Endothelial cell of umbilical vein (primary cell): ENCODE data around the gene ZNF614. TPM values are rescaled to one million over a fixed set of nuclear protein-coding genes. Genes with fewer than 3 reads are reported as not detected.
"Not testable (repeated sequence)": the region's sequence is repeated elsewhere in the genome, so short reads cannot be mapped to it uniquely, and the experiment has no call there.

ENCODE experiments used
- BruUV-seq: library from RNA; stranded (reverse); fragments of 400-500 nt; replicated peaks from 2 replicates; lab custom pipeline; 2021; lab: Mats Ljungman, UMichigan
- CTCF ChIA-PET: fragments of 300-600, 350-600 bp; sonication (Branson Sonifier 250); formaldehyde crosslinking; loops from one replicate; lab custom pipeline; 2021; ENCODE audit warnings: antibody characterized with exemption, inconsistent platforms; lab: Charles Lee
- POLR2A ChIA-PET: fragments of 300-600, 350-600 bp; sonication (Branson Sonifier 250); formaldehyde crosslinking; loops from one replicate; lab custom pipeline; 2021; ENCODE audit warnings: antibody characterized with exemption, inconsistent platforms; lab: Charles Lee
- DNase-seq: peaks from one replicate; pipeline ENCODE4 v3.0.0-alpha.2; 2011; ENCODE audit warnings: low read depth, low spot score
- FAIRE-seq: peaks from 2 replicates; lab custom pipeline; 2011; peaks lifted over from hg19 to GRCh38; lab: Jason Lieb, UNC
- H2AFZ ChIP-seq: 2 replicates; pipeline ENCODE4 v1.6.0; 2012; ENCODE audit warnings: low read depth, low read length, control low read depth, inconsistent platforms
- H3K27ac ChIP-seq: 2 replicates; pipeline ENCODE4 v1.5.1; 2011; ENCODE audit warnings: low read depth, mild to moderate bottlenecking, control low read depth, low read length, moderate library complexity; ENCODE audit not compliant: insufficient read depth
- H3K27me3 ChIP-seq, 2 experiments: 2 replicates each; pipeline versions ENCODE4 v1.6.0 to v1.6.1; 2011; ENCODE audit warnings: low read length in 2 of 2, mixed read lengths in 1 of 2; ENCODE audit not compliant: control insufficient read depth in 2 of 2, insufficient read depth in 2 of 2
- H3K36me3 ChIP-seq, 2 experiments: 2 replicates in 1 of 2; 3 replicates in 1 of 2; pipeline ENCODE4 v1.5.1; 2011; ENCODE audit warnings: low read length in 2 of 2, mild to moderate bottlenecking in 1 of 2, moderate library complexity in 1 of 2; ENCODE audit not compliant: control insufficient read depth in 2 of 2, insufficient read depth in 2 of 2; ENCODE audit errors: extremely low read depth in 1 of 2
- H3K4me1 ChIP-seq: 3 replicates; pipeline ENCODE4 v1.5.1; 2011; ENCODE audit warnings: mild to moderate bottlenecking, low read length; ENCODE audit not compliant: control insufficient read depth, insufficient read depth; ENCODE audit errors: extremely low read depth
- H3K4me2 ChIP-seq: 2 replicates; pipeline ENCODE4 v1.6.1; 2011; ENCODE audit warnings: low read length, control low read depth, mixed read lengths; ENCODE audit not compliant: insufficient read depth
- H3K4me3 ChIP-seq, 3 experiments: fragments of 200-600 bp in 1 of 3; sonication (generic), shearing (Covaris generic) in 1 of 3; replicated peaks in 1 of 3; 2 replicates each; pipeline ENCODE4 v1.5.1; 2011 to 2016; ENCODE audit warnings: control low read depth in 3 of 3, low read length in 3 of 3, mild to moderate bottlenecking in 2 of 3, inconsistent platforms in 1 of 3, low read depth in 1 of 3, moderate library complexity in 1 of 3; ENCODE audit not compliant: insufficient read depth in 1 of 3
- H3K79me2 ChIP-seq: 2 replicates; pipeline ENCODE4 v1.6.0; 2012; ENCODE audit warnings: low read length, inconsistent platforms; ENCODE audit not compliant: control insufficient read depth, insufficient read depth
- H3K9ac ChIP-seq: replicated peaks from 2 replicates; pipeline ENCODE3; 2011; ENCODE audit warnings: low read length, control low read depth; ENCODE audit not compliant: insufficient read depth; ENCODE audit errors: extremely low read depth
- H3K9me1 ChIP-seq: replicated peaks from 3 replicates; pipeline ENCODE4 v1.6.0; 2011; ENCODE audit warnings: mild to moderate bottlenecking, low read length; ENCODE audit not compliant: control insufficient read depth, insufficient read depth; ENCODE audit errors: extremely low read depth
- H3K9me3 ChIP-seq: replicated peaks from 2 replicates; pipeline ENCODE4 v1.5.1; 2012; ENCODE audit warnings: low read length, inconsistent platforms; ENCODE audit not compliant: control insufficient read depth, insufficient read depth
- H4K20me1 ChIP-seq: replicated peaks from 2 replicates; pipeline ENCODE3; 2011; ENCODE audit warnings: mild to moderate bottlenecking, low read length; ENCODE audit not compliant: control insufficient read depth, insufficient read depth; ENCODE audit errors: extremely low read depth
- CTCF ChIP-seq, 2 donors: IDR thresholded peaks; 1 replicate in 1 of 2; 2 replicates in 1 of 2; pipeline ENCODE4 v1.5.1; 2011; ENCODE audit warnings: low read length in 2 of 2, mild to moderate bottlenecking in 2 of 2, moderate library complexity in 2 of 2, control low read depth in 1 of 2, inconsistent platforms in 1 of 2, low read depth in 1 of 2; ENCODE audit not compliant: insufficient read depth in 1 of 2; ENCODE audit errors: extremely low read depth in 1 of 2
- EZH2 ChIP-seq: IDR thresholded peaks from 2 replicates; pipeline ENCODE4 v1.6.1; 2012; ENCODE audit warnings: borderline replicate concordance, low read depth, mild to moderate bottlenecking, moderate library complexity, low read length, inconsistent platforms; ENCODE audit not compliant: severe bottlenecking
- FOS ChIP-seq: IDR thresholded peaks from 2 replicates; pipeline ENCODE4 v1.6.1; 2011; ENCODE audit warnings: mild to moderate bottlenecking, low read length, moderate library complexity, borderline replicate concordance; ENCODE audit not compliant: insufficient read depth
- GATA2 ChIP-seq: IDR thresholded peaks from 2 replicates; pipeline ENCODE4 v1.7.0; 2011; ENCODE audit warnings: low read depth, mild to moderate bottlenecking, moderate library complexity, mixed read lengths, low read length; ENCODE audit not compliant: insufficient read length, insufficient read depth
- JUN ChIP-seq: IDR thresholded peaks from 2 replicates; pipeline ENCODE4 v1.6.1; 2011; ENCODE audit warnings: borderline replicate concordance, low read depth; ENCODE audit not compliant: insufficient read length, insufficient read depth
- MAX ChIP-seq: IDR thresholded peaks from 2 replicates; pipeline ENCODE4 v1.6.1; 2011; ENCODE audit not compliant: insufficient read depth, insufficient read length
- MYC ChIP-seq: IDR thresholded peaks from one replicate; pipeline ENCODE4 v1.6.1; 2011; ENCODE audit warnings: mild to moderate bottlenecking, low read depth, low read length
- POLR2A ChIP-seq: IDR thresholded peaks from 2 replicates; pipeline ENCODE4 v1.6.1; 2012; ENCODE audit warnings: low read depth, mild to moderate bottlenecking, control low read depth, low read length
- POLR2AphosphoS5 ChIP-seq: IDR thresholded peaks from 2 replicates; pipeline ENCODE4 v1.6.1; 2012; ENCODE audit warnings: low read depth, mild to moderate bottlenecking, control low read depth, low read length, moderate library complexity; ENCODE audit not compliant: insufficient read depth
- dilution Hi-C: fragments of 300-500 bp; cut with MboI; formaldehyde crosslinking; loops from one replicate; pipeline ENCODE4 v1.15.0; 2019; ENCODE audit warnings: low sequenced_read_pairs; ENCODE audit not compliant: extremely low pct_ligation_motif_present
- intact Hi-C: fragments of 100-400 bp; cut with micrococcal nuclease; formaldehyde crosslinking; loops from one replicate; pipeline ENCODE4 v1.10.0; 2022
- polyA plus RNA-seq, 4 experiments: library from polyadenylated mRNA; depleted of rRNA in 3 of 4; stranded (reverse) in 3 of 4; unstranded in 1 of 4; fragments of >200 nt; gene quantifications; 2 replicates each; pipeline versions ENCODE4 v1.2.1 to v1.2.3, GENCODE V29; 2011 to 2012; ENCODE audit warnings: missing spikeins in 1 of 4
- total RNA-seq: library from RNA; stranded (reverse); gene quantifications from 2 replicates; pipeline ENCODE4 v1.2.3, GENCODE V29; 2021

The ZNF614 gene
- total and polyA plus RNA-seq, 2 donors (not counting 3 experiments of a cell fraction or from before 2014, with no cell fraction given), result 2.5 to 7.8 TPM

- BruUV-seq, POLR2A ChIA-PET, CTCF ChIA-PET, H3K4me3 ChIP-seq, H3K27me3 ChIP-seq, DNase-seq, intact Hi-C loops, FAIRE-seq, H3K9me1 ChIP-seq, H3K4me1 ChIP-seq, H3K9me3 ChIP-seq, H3K9ac ChIP-seq, H4K20me1 ChIP-seq, H3K4me2 ChIP-seq, dilution Hi-C loops, H3K27ac ChIP-seq, H2AFZ ChIP-seq: not testable (repeated sequence)
- Histone ChIP-seq H3K36me3 (peaks cover 0 to 21% of the 10 kb centered on the region in 2 experiments), H3K79me2 (peaks cover 10% of the 10 kb centered on the region)
These were observed 3.7 kb downstream of the ZNF614 start for GRCh38 chr19:52024478-52024877.

- POLR2A ChIA-PET, result no interaction called here
- CTCF ChIA-PET, result interaction anchor here (0.7 kb wide), 1 partner anchor 60 kb away, joined by 3 read pairs; no protein-coding TSS in a partner anchor
- no peaks in the 10 kb centered on the region for H3K9me1 ChIP-seq
- no peak overlapping the region for H3K9ac ChIP-seq
- no peak for FAIRE-seq
- intact Hi-C loops, result no loop called here
- no peak overlapping the region for H3K4me3 ChIP-seq
- no peak overlapping the region for H3K27ac ChIP-seq
- no peak overlapping the region for H3K4me2 ChIP-seq
- peaks cover 8% of the 10 kb centered on the region for H3K79me2 ChIP-seq
- no peaks in the 10 kb centered on the region for H3K27me3 ChIP-seq
- H3K9me3 ChIP-seq, result no peaks in the 10 kb centered on the region
- no peak for TF ChIP-seq JUN
- TF ChIP-seq MAX, result no peak
- TF ChIP-seq CTCF (IDR thresholded peaks at IDR 0.05; ENCODE audit: extremely low read depth in 1 of 2, insufficient read depth in 1 of 2, low read depth in 1 of 2, low read length in 2 of 2), result no peak
- no peak for TF ChIP-seq FOS
- TF ChIP-seq EZH2, result no peak
- TF ChIP-seq GATA2, result no peak
- no peak for TF ChIP-seq MYC
- no peak for TF ChIP-seq POLR2AphosphoS5
- TF ChIP-seq POLR2A, result no peak
- no peak overlapping the region for H2AFZ ChIP-seq
- H3K4me1 ChIP-seq, result no peaks in the 10 kb centered on the region
- no peak for DNase-seq
- H4K20me1 ChIP-seq, result no peaks in the 10 kb centered on the region
- no TSS peak for BruUV-seq
- peaks cover 6 to 26% of the 10 kb centered on the region in 2 experiments for H3K36me3 ChIP-seq
- dilution Hi-C loops, result no loop called here
These were observed 6.0 kb downstream of the ZNF614 start for GRCh38 chr19:52022193-52022592.
